Loucy (cell line): ENCODE measurements around the gene RIN3.

Experiments
- H2AFZ ChIP-seq: fragments of 200-600 bp; sonication (generic); 2 replicates; pipeline ENCODE4 v1.6.0; 2016; ENCODE audit warnings: antibody characterized with exemption, mild to moderate bottlenecking, low read length, moderate library complexity
- H3F3A ChIP-seq: fragments of 200-600 bp; 2 replicates; pipeline ENCODE4 v1.6.0; 2016; ENCODE audit warnings: antibody characterized with exemption, low read depth, mild to moderate bottlenecking
- H3K27me3 ChIP-seq: fragments of 200-600 bp; sonication (generic); 2 replicates; pipeline ENCODE4 v1.6.1; 2014; ENCODE audit warnings: low read length, mild to moderate bottlenecking; ENCODE audit not compliant: insufficient read depth, poor library complexity, severe bottlenecking
- H3K36me3 ChIP-seq: fragments of 200-600 bp; sonication (generic); 2 replicates; pipeline ENCODE4 v1.6.1; 2016; ENCODE audit warnings: low read length; ENCODE audit not compliant: insufficient read depth
- H3K4me1 ChIP-seq: fragments of 200-600 bp; sonication (generic); 2 replicates; pipeline ENCODE4 v1.5.1; 2014; ENCODE audit warnings: low read length, mild to moderate bottlenecking; ENCODE audit not compliant: insufficient read depth, poor library complexity, severe bottlenecking
- H3K4me2 ChIP-seq: fragments of 200-600 bp; sonication (generic); 2 replicates; pipeline ENCODE4 v1.6.0; 2014; ENCODE audit warnings: antibody characterized with exemption, low read length, low read depth, mild to moderate bottlenecking; ENCODE audit not compliant: poor library complexity, severe bottlenecking
- H3K4me3 ChIP-seq: fragments of 200-600 bp; sonication (generic); 2 replicates; pipeline ENCODE4 v1.5.1; 2014; ENCODE audit warnings: low read length, mild to moderate bottlenecking, mixed read lengths; ENCODE audit not compliant: poor library complexity, severe bottlenecking
- H3K79me2 ChIP-seq: fragments of 200-600 bp; sonication (generic); 2 replicates; pipeline ENCODE4 v1.6.1; 2014; ENCODE audit warnings: low read length; ENCODE audit not compliant: insufficient read depth
- H3K9ac ChIP-seq: fragments of 200-600 bp; sonication (generic); 2 replicates; pipeline ENCODE4 v1.6.0; 2014; ENCODE audit warnings: mild to moderate bottlenecking, low read depth, low read length, moderate library complexity; ENCODE audit not compliant: poor library complexity, severe bottlenecking
- H3K9me2 ChIP-seq: fragments of 200-600 bp; sonication (generic); replicated peaks from 2 replicates; pipeline ENCODE4 v1.6.1; 2016; ENCODE audit warnings: low read depth, low read length, mixed read lengths
- H3K9me3 ChIP-seq: fragments of 200-600 bp; sonication (generic); 2 replicates; pipeline ENCODE4 v1.6.1; 2014; ENCODE audit warnings: mild to moderate bottlenecking, antibody characterized with exemption, low read length, low read depth; ENCODE audit not compliant: insufficient read depth
- H4K20me1 ChIP-seq: fragments of 200-600 bp; sonication (generic); 2 replicates; pipeline ENCODE4 v1.6.0; 2014; ENCODE audit warnings: antibody characterized with exemption, low read length, mild to moderate bottlenecking; ENCODE audit not compliant: insufficient read depth, poor library complexity, severe bottlenecking
- CTCF ChIP-seq: fragments of 200-600 bp; sonication (generic); conservative IDR thresholded peaks from 2 replicates; pipeline ENCODE4 v1.5.1; 2014; ENCODE audit warnings: mild to moderate bottlenecking, antibody characterized with exemption, low read length
- EZH2phosphoT487 ChIP-seq: fragments of 200-600 bp; IDR thresholded peaks from 2 replicates; pipeline ENCODE4 v1.6.1; 2018; ENCODE audit warnings: antibody characterized with exemption, mild to moderate bottlenecking, moderate library complexity, borderline replicate concordance

The RIN3 gene

DNA sequence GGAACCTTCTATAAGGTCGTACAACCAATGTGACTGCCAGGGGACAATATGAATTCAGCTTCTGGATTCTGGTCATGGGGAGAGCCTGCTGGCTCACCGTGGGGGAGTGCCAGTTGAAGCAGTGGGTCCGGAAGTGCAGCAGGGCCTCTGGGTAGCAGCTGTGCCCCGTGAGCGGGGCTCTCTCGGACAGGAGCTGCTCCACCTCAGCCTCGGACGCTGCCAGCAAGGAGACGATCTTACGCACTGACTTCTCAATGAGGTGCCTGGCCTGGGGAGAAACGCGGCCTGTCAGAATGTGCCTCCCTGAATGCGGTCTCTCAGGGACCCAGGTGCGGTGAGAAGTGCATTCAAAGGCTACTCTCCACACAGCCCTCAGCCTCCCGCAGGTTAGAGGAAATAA, 192.8 kb downstream of the RIN3 start:
- Histone ChIP-seq H2AFZ (no peak overlapping the region), H3K36me3 (no peaks in the 10 kb centered on the region), H3K9ac (no peak overlapping the region), H3K4me3 (no peak overlapping the region), H4K20me1 (no peaks in the 10 kb centered on the region), H3F3A (no peaks in the 10 kb centered on the region), H3K27me3 (no peaks in the 10 kb centered on the region), H3K9me3 (no peaks in the 10 kb centered on the region), H3K9me2 (no peaks in the 10 kb centered on the region), H3K79me2 (no peaks in the 10 kb centered on the region), H3K4me1 (no peaks in the 10 kb centered on the region), H3K4me2 (no peak overlapping the region)
- TF ChIP-seq EZH2phosphoT487: no peak
- no peak for TF ChIP-seq CTCF

DNA sequence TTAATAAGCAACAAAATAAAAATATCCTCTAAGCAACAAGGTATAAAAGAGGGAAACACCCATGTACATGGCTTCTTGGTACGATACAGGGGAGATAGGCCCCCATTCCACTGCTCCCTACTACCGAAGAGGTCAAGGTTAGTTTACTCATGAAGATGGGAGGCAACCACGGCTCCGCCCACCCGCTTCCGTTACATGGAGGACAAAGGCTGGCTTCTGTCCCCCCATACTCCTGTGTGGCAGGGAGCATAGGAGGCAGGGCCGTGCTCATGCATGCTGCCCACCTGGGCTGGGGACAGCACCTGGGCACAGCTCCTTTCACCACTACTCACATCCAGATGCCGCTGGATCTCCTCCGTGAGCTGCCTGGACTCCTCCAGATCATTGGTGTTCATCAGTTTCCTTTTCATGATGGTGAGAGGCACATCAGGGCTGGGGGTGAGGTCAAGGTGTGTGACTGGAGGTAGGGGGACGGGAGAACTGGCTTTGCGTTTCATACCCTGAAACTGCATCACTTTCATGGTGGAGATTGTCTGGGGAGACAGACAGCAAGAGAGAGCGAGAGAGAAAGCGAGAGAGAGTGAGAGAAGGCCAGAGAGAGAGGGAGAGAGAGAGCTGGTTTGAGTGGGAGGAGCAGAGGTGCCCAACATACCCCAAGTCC, 195.9 kb downstream of the RIN3 start:
- no peaks in the 10 kb centered on the region for H3K36me3 ChIP-seq
- no peak overlapping the region for H3K9ac ChIP-seq
- TF ChIP-seq EZH2phosphoT487 (no peak), CTCF (no peak)
- H3K27me3 ChIP-seq: no peaks in the 10 kb centered on the region
- H3K4me2 ChIP-seq: no peak overlapping the region
- H3K4me1 ChIP-seq: no peaks in the 10 kb centered on the region
- no peaks in the 10 kb centered on the region for H3F3A ChIP-seq
- no peak overlapping the region for H2AFZ ChIP-seq
- no peak overlapping the region for H3K4me3 ChIP-seq
- H3K79me2 ChIP-seq: no peaks in the 10 kb centered on the region
- H3K9me3 ChIP-seq: no peaks in the 10 kb centered on the region
- H3K9me2 ChIP-seq: no peaks in the 10 kb centered on the region
- no peaks in the 10 kb centered on the region for H4K20me1 ChIP-seq

DNA sequence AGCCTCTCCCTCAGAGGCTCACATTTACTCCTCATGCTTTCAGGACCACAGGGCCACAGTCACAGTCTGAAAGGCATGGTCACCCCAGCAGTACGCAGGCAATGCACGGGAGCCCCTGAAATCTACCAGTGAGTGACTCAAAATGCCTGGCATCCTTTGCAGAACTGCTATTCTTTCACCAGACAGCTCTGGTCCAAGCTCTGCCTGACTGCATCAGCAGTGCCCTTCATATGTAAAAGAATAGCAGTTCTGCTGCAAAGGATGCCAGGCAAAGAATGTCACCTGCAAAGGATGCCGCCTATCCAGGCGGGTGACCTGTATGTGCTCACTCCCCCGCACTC, 196.4 kb downstream of the RIN3 start:
- Histone ChIP-seq H2AFZ (no peak overlapping the region), H3K9ac (no peak overlapping the region), H3K4me3 (no peak overlapping the region), H3K4me1 (no peaks in the 10 kb centered on the region), H3K9me2 (no peaks in the 10 kb centered on the region), H3K27me3 (no peaks in the 10 kb centered on the region), H3K4me2 (no peak overlapping the region), H4K20me1 (no peaks in the 10 kb centered on the region), H3K9me3 (no peaks in the 10 kb centered on the region), H3F3A (no peaks in the 10 kb centered on the region), H3K36me3 (no peaks in the 10 kb centered on the region), H3K79me2 (no peaks in the 10 kb centered on the region)
- TF ChIP-seq CTCF (no peak), EZH2phosphoT487 (no peak)
